GM18517 (cell line): ENCODE results near the gene C1QTNF6.

Experiments used
- ATAC-seq: cut with Tn5 transposase; IDR thresholded peaks from one replicate; pipeline ENCODE4 v1.9.1; 2021; ENCODE audit warnings: mild to moderate bottlenecking, moderate library complexity; ENCODE audit not compliant: unreplicated experiment

Gene C1QTNF6

DNA sequence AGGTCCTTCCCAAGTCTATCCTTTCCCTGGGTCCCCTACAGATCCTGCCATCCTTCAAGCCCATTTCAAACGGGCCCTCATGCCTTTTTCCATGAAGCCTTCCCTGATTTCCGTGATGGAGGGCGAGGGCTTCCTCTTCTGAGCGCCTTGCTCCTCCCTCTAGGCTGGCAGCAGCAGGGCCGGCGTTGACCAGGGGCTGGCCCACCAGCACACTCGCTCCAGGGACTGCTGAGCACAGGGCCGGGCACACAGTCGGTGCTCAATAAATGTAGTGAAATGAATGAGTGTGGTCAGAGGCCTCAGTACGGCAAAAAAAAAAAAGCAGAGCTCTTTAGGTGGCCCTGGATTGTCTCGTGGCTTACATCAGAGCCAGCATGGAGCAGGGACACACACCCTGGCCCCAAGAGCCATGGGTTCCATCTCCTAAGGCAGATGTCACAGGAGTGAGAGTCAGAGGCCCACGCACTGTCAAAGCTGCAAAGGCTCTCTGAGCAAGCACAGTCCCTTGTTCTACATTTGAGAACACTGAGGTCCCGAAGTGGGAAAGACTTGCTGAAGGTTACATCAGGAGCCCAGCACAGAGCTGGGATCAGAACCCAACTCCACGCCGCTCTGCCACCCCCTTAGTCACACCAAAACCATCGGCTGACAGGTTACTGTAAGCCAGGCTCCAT, 41.4 kb downstream of the C1QTNF6 start:
- ATAC-seq: no peak

DNA sequence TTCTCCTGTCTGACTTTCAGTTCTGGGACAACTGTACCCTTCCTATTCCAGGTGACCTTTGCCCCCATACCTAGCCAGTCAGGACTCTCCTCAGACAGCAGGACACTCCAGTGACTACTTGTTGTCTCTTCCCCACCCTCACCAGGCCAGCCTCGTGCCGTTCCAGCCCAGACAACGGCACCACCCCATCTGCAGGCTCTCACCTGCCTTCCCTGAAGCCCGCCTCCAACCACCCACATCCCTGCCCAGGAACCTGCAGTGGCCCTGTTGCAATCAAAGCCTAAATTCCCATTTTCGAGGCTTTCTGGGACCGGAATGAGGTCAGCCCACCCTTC, 42.0 kb downstream of the C1QTNF6 start:
- no peak for ATAC-seq

GRCh38 chr22:37145180-37146050, 42.6 kb downstream of the C1QTNF6 start:
- no peak for ATAC-seq

GRCh38 chr22:37144180-37144554, 43.9 kb downstream of the C1QTNF6 start:
- ATAC-seq: no peak

DNA sequence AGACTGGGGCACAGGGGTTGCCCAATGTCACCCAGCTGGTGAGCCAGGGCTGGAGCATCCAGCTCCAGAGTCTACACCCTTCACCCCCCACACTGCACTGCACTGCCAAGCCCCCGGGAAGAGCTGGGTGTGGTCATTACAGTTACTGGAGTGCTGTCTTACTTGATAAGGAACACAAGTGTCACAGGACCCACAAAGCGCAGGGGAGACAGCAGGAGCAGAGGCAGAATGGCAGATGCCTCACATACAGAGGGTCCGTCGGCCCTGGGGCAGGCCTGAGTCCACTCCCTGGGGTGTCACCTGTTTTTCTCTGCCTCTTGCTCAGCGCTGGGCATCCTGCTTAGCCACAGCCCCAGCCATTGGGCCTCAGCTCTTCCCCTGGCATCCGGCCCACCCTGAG, 46.1 kb downstream of the C1QTNF6 start:
- no peak for ATAC-seq

- ATAC-seq: no peak
Measured at GRCh38 chr22:37141476-37141875, 46.6 kb downstream of the C1QTNF6 start.

- no peak for ATAC-seq
Measured at GRCh38 chr22:37140686-37141323, 47.2 kb downstream of the C1QTNF6 start.

DNA sequence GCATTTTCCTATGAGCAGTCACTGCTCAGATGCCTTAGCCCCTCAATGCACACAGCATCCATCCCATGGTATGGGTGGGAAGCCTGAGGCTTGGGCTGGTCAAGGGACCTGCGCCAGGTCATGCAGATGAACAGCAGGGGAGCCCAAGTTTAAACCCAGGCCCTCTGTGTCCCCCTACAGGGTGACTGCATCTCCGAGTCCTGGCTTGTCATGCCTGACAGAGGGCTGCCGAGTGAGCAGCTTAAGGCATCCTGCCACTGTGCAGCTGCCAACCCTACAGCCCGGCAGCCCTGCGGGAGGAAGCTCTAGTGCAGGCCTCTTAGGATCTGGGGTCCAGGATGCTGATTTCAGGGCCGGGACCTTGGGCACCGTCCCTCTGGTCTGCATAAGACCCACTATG, 48.3 kb downstream of the C1QTNF6 start:
- ATAC-seq: no peak

GRCh38 chr22:37138849-37139561, 49.0 kb downstream of the C1QTNF6 start:
- no peak for ATAC-seq

DNA sequence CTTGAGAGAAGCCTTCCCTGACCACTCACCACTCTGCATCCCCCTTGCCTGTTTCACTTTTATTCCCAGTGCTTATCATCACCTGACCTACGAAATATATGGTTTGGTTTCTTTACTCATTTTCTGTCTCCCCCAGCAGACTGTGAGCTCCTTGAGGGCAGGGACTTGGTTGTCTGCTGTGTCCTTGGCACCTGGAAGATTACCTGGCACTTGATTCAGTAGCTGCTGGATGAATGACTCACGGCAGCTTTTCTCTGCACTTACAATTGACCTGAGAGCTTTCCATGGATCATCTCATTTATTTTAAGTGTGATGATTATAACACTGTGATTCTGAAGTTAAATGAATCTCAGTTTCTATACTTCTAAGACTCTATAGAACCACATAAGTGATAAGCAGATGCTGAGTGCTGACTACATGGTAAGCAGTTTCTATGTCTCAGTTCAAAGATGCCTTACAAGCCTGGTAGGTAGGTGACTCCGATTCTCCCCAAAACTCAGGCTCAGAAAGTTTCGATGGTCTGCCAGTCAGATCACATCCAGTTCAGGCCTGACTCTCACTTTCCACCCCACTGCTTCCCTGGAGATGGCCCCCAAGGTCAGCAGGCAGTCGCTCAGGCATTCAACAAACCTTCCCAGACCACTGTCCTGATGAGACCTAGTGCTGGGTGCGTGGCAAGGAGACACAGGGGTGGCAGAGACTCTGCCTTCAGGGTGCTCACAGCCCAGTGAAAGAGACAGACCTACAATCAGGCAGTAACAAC, 50.0 kb downstream of the C1QTNF6 start:
- ATAC-seq: no peak

DNA sequence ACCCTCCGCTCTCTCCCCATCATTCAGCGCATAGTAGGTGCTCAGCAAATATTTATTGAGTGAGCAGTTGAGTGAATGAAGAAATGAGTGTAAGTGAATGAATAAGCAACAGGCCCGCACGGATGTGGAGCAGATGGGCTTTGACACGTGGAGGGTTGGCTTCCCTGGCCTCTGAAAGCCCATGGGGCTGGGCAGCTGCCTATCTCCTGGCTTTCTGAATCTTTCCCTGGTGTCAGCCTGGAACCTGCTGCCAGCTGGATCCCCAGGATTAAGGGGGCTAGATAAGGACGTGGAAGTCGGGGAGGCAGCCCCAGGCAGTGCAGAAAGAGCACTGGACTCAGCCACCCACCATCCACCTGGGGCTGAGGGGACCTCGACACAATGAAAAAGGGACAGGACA, 50.9 kb downstream of the C1QTNF6 start:
- no peak for ATAC-seq

DNA sequence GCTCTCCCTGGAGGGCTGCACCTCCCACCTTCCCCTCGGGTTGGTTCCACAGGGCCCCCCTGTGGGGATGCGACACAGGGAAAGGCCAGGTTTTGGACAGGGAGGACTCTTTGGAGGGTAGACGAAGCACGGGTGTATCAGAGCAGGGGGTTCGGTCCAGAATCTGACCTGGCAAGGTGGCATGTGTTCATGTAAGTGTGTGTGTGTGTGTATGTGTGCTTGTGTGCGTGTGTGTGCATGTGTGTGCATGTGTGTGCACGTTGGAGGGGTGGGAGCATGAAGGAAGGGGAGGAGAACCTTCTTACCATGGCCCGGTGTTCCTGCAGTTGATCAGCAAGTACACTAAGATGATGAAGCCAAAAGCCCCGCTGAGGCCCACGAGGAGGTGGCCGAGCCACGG, 53.0 kb downstream of the C1QTNF6 start:
- no peak for ATAC-seq

DNA sequence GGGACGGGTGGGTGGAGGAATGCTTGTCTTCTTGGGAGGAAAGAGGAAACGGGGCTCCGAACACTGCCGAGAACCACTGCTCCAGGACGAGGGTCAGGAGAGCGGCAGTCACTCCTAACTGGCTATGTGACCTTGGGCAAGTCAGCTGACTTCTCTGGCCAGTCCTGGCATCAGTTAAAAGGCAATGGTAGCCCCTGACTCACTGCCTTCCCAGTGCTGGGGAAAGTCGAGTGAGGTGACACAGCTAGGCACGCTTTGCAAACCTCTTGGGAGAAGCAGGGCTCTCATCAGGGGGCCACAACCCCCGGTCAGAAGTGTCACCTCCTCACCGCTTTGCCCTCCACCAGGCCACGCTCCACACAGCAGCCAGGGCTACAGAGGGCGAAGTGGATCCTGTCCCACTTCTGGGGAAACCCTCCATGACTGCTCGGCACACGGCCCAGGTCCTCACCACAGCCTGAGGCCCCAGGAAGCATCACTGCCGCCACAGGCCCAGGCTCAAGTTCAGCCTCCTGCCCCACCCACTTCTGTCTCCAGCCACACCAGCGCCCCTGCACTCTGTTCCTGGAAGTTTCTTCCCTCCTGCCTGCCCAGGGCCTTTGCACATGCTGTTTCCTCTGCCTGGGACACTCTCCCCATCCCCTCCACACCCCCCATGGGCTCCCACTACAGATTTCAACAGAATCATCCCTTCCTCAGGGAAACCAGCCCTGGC, 54.6 kb downstream of the C1QTNF6 start:
- no peak for ATAC-seq

DNA sequence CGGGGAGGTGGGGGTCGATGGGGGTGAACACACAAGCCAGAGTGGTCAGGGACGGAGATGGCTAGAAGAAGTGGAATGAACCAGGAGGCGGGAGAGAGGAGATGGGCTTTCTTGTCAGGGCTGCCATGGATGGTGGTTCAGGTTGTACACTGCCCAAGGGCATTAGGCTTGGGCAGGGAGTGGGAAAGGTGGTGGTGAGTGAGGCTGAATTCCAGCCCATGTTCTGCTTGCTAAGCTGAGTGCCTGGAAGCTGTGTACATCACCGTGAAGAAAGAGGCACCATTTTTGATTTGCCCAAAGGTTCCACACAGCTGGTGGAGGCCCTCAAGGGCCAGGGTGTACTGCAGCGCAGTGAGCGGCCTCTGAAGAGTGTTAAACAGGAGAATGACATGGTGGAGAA, 55.3 kb downstream of the C1QTNF6 start:
- ATAC-seq: no peak
